DND-41 (cell line): ENCODE data around the gene FOXO4.

Experiments
- ATAC-seq: fragments of 200-7000 bp; cut with Tn5 transposase; 3 replicates; pipeline ENCODE4 v1.9.1; 2021; ENCODE audit warnings: low read depth; ENCODE audit not compliant: insufficient read depth
- DNase-seq: peaks from one replicate; pipeline ENCODE4 v3.0.0-alpha.2; 2020
- H2AFZ ChIP-seq: 2 replicates; pipeline ENCODE4 v1.6.0; 2012; ENCODE audit warnings: low read depth, low read length
- H3K27ac ChIP-seq: 2 replicates; pipeline ENCODE4 v1.5.1; 2012; ENCODE audit warnings: low read length, inconsistent platforms
- H3K27me3 ChIP-seq: fragments of 200-600 bp; sonication (generic); 2 replicates; pipeline ENCODE4 v1.6.0; 2012; ENCODE audit warnings: low read length, mild to moderate bottlenecking, inconsistent platforms; ENCODE audit not compliant: insufficient read depth, poor library complexity
- H3K36me3 ChIP-seq: 2 replicates; pipeline ENCODE4 v1.5.1; 2012; ENCODE audit warnings: low read length, inconsistent platforms; ENCODE audit not compliant: insufficient read depth
- H3K4me1 ChIP-seq: 2 replicates; pipeline ENCODE4 v1.5.1; 2012; ENCODE audit warnings: mild to moderate bottlenecking, low read length; ENCODE audit not compliant: insufficient read depth
- H3K4me2 ChIP-seq: 2 replicates; pipeline ENCODE4 v1.6.0; 2012; ENCODE audit warnings: mild to moderate bottlenecking, moderate library complexity, low read length, inconsistent platforms; ENCODE audit not compliant: insufficient read depth
- H3K4me3 ChIP-seq, 2 experiments: fragments of 200-600 bp in 1 of 2; shearing (Covaris generic) in 1 of 2; 2 replicates each; pipeline ENCODE4 v1.5.1; 2012 to 2016; ENCODE audit warnings: inconsistent platforms in 2 of 2, low read length in 2 of 2, mild to moderate bottlenecking in 2 of 2, low read depth in 1 of 2, moderate library complexity in 1 of 2
- H3K79me2 ChIP-seq: 2 replicates; pipeline ENCODE4 v1.6.0; 2012; ENCODE audit warnings: low read length, inconsistent platforms; ENCODE audit not compliant: insufficient read depth
- H3K9ac ChIP-seq: 2 replicates; pipeline ENCODE4 v1.6.0; 2012; ENCODE audit warnings: low read depth, mild to moderate bottlenecking, inconsistent platforms, low read length, moderate library complexity
- H3K9me3 ChIP-seq: 2 replicates; pipeline ENCODE4 v1.5.1; 2012; ENCODE audit warnings: low read length, moderate library complexity, mild to moderate bottlenecking, inconsistent platforms; ENCODE audit not compliant: insufficient read depth, severe bottlenecking
- H4K20me1 ChIP-seq: 2 replicates; pipeline ENCODE4 v1.6.0; 2012; ENCODE audit warnings: low read length; ENCODE audit not compliant: insufficient read depth
- CTCF ChIP-seq: IDR thresholded peaks from 2 replicates; pipeline ENCODE4 v1.5.1; 2012; ENCODE audit warnings: borderline replicate concordance, low read length, moderate library complexity, mild to moderate bottlenecking; ENCODE audit not compliant: poor library complexity, severe bottlenecking; ENCODE audit errors: extremely low read depth
- EZH2 ChIP-seq: IDR thresholded peaks from 3 replicates; pipeline ENCODE4 v1.6.1; 2012; ENCODE audit warnings: borderline replicate concordance, low read depth, mild to moderate bottlenecking, moderate library complexity, low read length, inconsistent platforms; ENCODE audit not compliant: severe bottlenecking

FOXO4 gene

GRCh38 chrX:71056867-71057266 is 38.8 kb upstream of the FOXO4 start:
- Histone ChIP-seq H2AFZ (no peak overlapping the region), H4K20me1 (no peaks in the 10 kb centered on the region), H3K4me1 (no peaks in the 10 kb centered on the region), H3K27ac (no peak overlapping the region), H3K4me2 (no peak overlapping the region), H3K4me3 (no peak overlapping the region), H3K9ac (no peak overlapping the region), H3K9me3 (no peaks in the 10 kb centered on the region), H3K79me2 (no peaks in the 10 kb centered on the region; the same call in 1 of the 2 replicates), H3K27me3 (no peaks in the 10 kb centered on the region), H3K36me3 (peaks cover 50% of the 10 kb centered on the region)
- ATAC-seq = no peak
- DNase-seq = no peak
- TF ChIP-seq CTCF (no peak), EZH2 (no peak)

- Histone ChIP-seq H3K27me3 (no peaks in the 10 kb centered on the region), H3K27ac (no peak overlapping the region), H3K4me1 (no peaks in the 10 kb centered on the region), H2AFZ (no peak overlapping the region), H3K36me3 (peaks cover 53% of the 10 kb centered on the region), H4K20me1 (no peaks in the 10 kb centered on the region), H3K9ac (no peak overlapping the region), H3K79me2 (no peaks in the 10 kb centered on the region; the same call in 1 of the 2 replicates), H3K4me3 (no peak overlapping the region), H3K9me3 (no peaks in the 10 kb centered on the region), H3K4me2 (no peak overlapping the region)
- TF ChIP-seq EZH2 = no peak
- TF ChIP-seq CTCF = no peak
- ATAC-seq (no peak), DNase-seq (no peak)
These were observed 37.7 kb upstream of the FOXO4 start for GRCh38 chrX:71057848-71058530.

GRCh38 chrX:71060127-71060526 is 35.5 kb upstream of the FOXO4 start:
- no peak overlapping the region for H2AFZ ChIP-seq
- no peaks in the 10 kb centered on the region for H3K9me3 ChIP-seq
- H3K4me1 ChIP-seq = no peaks in the 10 kb centered on the region
- no peak for ATAC-seq
- H4K20me1 ChIP-seq = no peaks in the 10 kb centered on the region
- H3K27ac ChIP-seq = no peak overlapping the region
- DNase-seq = no peak
- peaks cover 13% of the 10 kb centered on the region; the same call in 1 of the 2 replicates for H3K79me2 ChIP-seq
- H3K4me2 ChIP-seq = no peak overlapping the region
- TF ChIP-seq EZH2 (no peak), CTCF (no peak)
- H3K36me3 ChIP-seq = peaks cover 52% of the 10 kb centered on the region
- no peaks in the 10 kb centered on the region for H3K27me3 ChIP-seq
- no peak overlapping the region for H3K9ac ChIP-seq
- H3K4me3 ChIP-seq = no peak overlapping the region
